HAP-1 (cell line): ENCODE measurements around the gene TDRD5.
"Not testable (repeated sequence)": the region's sequence is repeated elsewhere in the genome, so short reads cannot be mapped to it uniquely, and the experiment has no call there.

Experiments
- DNase-seq, 2 experiments: peaks; one replicate each; pipeline ENCODE4 v3.0.0-alpha.2; 2016 to 2020; ENCODE audit warnings: low spot score in 2 of 2
- H3K27me3 ChIP-seq: fragments of 250-450 bp; sonication (Bioruptor Pico); 2 replicates; pipeline ENCODE4 v1.5.1; 2020; ENCODE audit warnings: low read depth, mild to moderate bottlenecking, moderate library complexity
- H3K36me3 ChIP-seq: fragments of 250-450 bp; sonication (Bioruptor Pico); replicated peaks from 2 replicates; pipeline ENCODE4 v1.5.1; 2020; ENCODE audit warnings: mild to moderate bottlenecking
- H3K4me1 ChIP-seq: fragments of 250-450 bp; sonication (Bioruptor Pico); 2 replicates; pipeline ENCODE4 v1.5.1; 2020; ENCODE audit warnings: mild to moderate bottlenecking
- H3K4me3 ChIP-seq: fragments of 250-450 bp; sonication (Bioruptor Pico); 2 replicates; pipeline ENCODE4 v1.5.1; 2020; ENCODE audit warnings: mild to moderate bottlenecking, moderate library complexity
- H3K9me3 ChIP-seq: fragments of 250-450 bp; sonication (Bioruptor Pico); 2 replicates; pipeline ENCODE4 v1.5.1; 2020; ENCODE audit warnings: mild to moderate bottlenecking, moderate library complexity
- in situ Hi-C: fragments of 300-500 bp; cut with MboI; formaldehyde crosslinking; loops from 3 replicates; pipeline ENCODE4 v1.14.3; 2020; ENCODE audit warnings: low sequenced_read_pairs, inconsistent platforms, mixed read lengths

The TDRD5 gene

DNA sequence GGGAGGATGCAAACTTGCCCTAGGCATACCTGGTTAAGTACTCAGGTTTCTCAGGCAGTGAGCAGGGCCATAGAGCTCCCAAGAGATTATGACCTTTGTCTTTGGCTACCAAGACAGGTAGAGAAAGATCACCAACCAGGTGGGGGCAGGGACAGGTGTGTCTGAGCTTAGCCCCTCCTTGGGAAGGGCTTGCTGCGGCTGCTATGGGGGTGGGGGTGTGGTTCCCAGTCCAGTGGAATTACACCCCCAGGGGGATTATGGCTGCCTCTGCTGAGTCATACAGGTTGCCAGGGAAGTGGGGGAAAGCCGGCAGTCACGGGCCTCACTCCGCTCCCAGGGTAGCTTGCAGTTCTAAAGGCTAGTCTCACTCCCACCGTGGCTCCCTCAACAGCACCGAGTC, 86.2 kb downstream of the TDRD5 start:
- DNase-seq, result no peak
- in situ Hi-C loops, result no loop called here

DNA sequence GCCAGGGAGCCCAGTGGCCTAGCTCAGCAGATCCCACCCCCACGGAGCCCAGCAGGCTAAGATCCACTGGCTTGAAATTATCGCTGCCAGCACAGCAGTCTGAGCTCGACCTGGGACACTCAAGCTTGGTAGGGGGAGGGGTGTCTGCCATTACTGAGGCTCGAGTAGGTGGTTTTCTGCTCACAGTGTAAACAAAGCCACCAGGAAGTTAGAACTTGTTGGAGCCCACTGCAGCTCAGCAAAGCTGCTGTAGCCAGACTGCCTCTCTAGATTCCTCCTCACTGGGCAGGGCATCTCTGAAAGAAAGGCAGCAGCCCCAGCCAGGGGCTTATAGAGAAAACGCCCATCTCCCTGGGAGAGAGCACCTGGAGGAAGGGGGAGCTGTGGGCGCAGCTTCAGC, 102.9 kb downstream of the TDRD5 start:
- H3K4me3 ChIP-seq, H3K9me3 ChIP-seq, H3K27me3 ChIP-seq, H3K4me1 ChIP-seq, H3K36me3 ChIP-seq, in situ Hi-C loops, DNase-seq: not testable (repeated sequence)

More for the DNA sequence above, 86.2 kb downstream of the TDRD5 start:
- Histone ChIP-seq H3K4me3 (no peak overlapping the region), H3K9me3 (no peaks in the 10 kb centered on the region), H3K36me3 (no peaks in the 10 kb centered on the region), H3K4me1 (no peaks in the 10 kb centered on the region), H3K27me3 (no peaks in the 10 kb centered on the region)

DNA sequence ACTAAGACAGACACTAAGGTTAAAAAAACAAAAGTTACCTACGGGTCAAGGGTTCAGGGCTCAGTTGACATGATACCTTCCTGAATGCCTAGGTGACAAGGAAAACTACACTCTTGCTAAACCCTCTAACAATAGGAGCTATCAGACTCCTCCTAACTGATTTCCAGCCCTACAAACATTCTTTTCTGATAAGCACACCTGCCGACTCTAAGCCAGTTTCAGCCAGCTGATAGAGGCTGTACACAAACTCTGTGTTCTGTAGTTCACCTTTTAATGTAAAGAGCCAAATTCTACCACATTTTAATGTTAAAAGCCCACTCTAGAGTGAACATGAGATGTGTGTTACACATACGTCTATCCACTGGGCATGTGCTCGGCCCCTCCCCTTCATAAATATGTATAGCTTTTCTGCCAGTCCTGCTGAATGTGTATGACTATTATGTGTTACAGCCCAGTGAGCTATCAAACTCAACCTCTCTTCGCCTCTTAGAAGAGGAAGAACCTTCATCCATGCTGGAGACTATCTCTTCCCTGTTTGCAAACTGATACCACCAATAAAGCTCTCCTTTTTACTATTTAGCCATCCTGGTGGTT, 111.4 kb downstream of the TDRD5 start:
- in situ Hi-C loops, result loop anchor here (10.0 kb wide), 1 partner anchor 482 kb away; no protein-coding TSS in a partner anchor
- no peak for DNase-seq

DNA sequence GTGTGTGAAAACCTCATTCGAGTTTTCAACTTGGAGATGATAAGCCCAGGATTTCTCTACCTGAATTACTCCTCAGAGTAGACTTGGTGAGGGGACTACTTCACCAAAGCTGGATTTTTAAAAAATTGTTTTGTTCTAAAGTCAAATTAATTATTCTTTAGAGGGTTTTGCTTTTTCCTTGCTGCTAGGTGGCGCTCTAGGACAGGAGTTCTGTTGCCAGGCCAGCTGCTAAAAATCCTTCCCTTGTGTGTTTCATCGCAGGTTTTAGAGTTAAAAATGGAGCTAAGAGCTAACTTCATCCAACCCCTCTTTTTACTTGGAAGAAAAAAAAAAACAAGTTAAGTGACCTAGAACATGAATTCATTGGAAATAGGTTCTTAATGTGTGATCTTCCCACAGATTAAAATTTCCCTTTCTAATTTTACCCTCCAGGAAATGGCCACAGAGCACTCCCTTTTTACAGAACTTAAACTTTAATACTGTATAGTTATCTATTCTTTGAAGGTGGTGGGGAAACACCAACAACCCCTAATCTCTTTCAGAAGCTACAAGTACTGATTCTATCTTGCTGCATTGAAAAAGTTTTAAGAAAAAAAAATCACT, 114.8 kb downstream of the TDRD5 start:
- Histone ChIP-seq H3K4me3 (no peak overlapping the region), H3K4me1 (no peaks in the 10 kb centered on the region), H3K36me3 (no peaks in the 10 kb centered on the region), H3K9me3 (no peaks in the 10 kb centered on the region), H3K27me3 (no peaks in the 10 kb centered on the region; the same call in 1 of the 2 replicates)
- in situ Hi-C loops, result loop anchor here (10.0 kb wide), 1 partner anchor 478 kb away; no protein-coding TSS in a partner anchor
- peak; percentile 40 to 76 for DNase-seq

More for the DNA sequence above, 111.4 kb downstream of the TDRD5 start:
- Histone ChIP-seq H3K9me3 (no peaks in the 10 kb centered on the region), H3K4me3 (no peak overlapping the region), H3K4me1 (no peaks in the 10 kb centered on the region), H3K36me3 (no peaks in the 10 kb centered on the region), H3K27me3 (no peaks in the 10 kb centered on the region; the same call in 1 of the 2 replicates)

DNA sequence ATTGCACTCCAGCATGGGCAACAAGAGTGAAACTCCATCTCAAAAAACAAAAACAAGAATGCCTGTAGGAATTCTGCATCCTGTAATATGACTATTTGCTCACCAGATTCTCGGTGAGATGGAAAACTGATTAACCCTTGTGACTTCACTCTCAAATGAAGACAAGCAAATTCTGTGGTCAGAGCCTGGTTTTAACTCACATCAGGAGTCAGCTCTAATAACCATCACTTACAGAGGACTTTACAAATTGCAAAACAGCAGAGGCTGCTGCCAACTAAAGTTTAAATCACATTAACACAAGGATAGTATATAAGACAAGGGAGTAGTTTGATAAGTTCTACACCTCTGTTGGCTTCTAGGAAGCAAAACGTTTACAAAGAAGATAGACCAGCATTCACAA, 115.8 kb downstream of the TDRD5 start:
- no peak for DNase-seq
- H3K4me3 ChIP-seq, result no peak overlapping the region
- no peaks in the 10 kb centered on the region for H3K4me1 ChIP-seq
- H3K36me3 ChIP-seq, result no peaks in the 10 kb centered on the region
- H3K27me3 ChIP-seq, result no peaks in the 10 kb centered on the region; the same call in 1 of the 2 replicates
- no peaks in the 10 kb centered on the region for H3K9me3 ChIP-seq
- in situ Hi-C loops, result loop anchor here (10.0 kb wide), 1 partner anchor 477 kb away; no protein-coding TSS in a partner anchor

DNA sequence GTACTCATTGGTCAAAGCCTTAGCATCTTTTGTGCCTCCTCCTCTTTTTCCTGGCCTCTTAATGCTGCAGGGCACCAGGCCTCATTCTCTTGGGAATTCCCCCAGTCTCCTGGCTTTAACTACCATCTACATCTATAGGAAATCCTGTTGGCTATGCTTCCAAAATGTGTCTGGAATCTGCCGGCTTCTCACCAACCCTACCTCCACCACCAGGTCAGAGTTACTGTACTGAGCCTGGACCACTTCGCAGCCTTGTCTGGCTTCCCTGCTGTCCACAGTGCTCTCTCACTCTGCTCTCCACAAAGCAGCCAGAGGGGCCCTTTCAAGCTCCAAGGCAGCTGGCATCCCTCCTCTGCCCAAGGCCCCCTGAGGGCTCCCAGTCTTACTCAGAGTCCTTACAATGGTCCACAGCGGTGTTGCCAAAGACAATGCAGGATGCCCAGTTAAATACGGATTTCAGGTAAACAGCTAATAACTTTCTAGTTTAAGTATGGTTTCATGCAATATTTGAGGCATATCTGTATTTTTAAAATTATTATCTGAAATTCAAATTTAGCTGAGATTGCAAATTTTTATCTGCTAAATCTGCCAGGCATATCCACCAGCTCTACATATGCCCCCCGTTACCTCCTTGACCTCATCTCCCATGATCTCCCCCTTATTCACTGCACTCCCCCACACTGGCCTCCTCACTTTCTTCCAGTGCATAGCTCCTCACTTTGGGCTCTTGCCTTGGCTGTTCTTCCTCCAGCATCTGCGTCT, 117.0 kb downstream of the TDRD5 start:
- DNase-seq, result no peak
- no peaks in the 10 kb centered on the region; the same call in 1 of the 2 replicates for H3K27me3 ChIP-seq
- no peaks in the 10 kb centered on the region for H3K4me1 ChIP-seq
- no peaks in the 10 kb centered on the region for H3K36me3 ChIP-seq
- no peaks in the 10 kb centered on the region for H3K9me3 ChIP-seq
- H3K4me3 ChIP-seq, result no peak overlapping the region
- in situ Hi-C loops, result loop anchor here (10.0 kb wide), 1 partner anchor 476 kb away; no protein-coding TSS in a partner anchor

DNA sequence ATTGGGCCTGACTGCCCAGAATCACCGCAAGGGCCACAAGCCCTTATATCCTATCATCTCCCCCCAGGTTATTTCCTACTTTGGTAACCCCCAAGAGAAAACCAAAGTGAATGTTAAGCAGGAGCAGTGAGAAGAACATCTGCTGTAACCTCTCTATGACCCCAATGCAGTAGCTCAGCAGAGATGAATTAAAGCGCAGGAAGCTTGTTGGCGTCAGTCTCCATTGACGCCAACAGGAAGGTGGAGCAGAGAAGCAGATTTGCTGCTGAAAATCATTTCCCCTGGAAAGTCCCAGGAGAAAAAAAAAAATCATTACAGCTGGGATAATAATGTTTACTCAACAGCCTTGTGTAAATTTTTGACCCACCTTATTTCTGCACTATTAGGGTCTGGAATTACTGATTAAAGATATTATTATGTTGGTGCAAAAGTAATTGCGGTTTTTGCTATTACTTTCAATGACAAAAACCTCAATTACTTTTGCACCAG, 118.3 kb downstream of the TDRD5 start:
- in situ Hi-C loops, result loop anchor here (5.0 to 10.0 kb wide), 2 partner anchors 107 to 475 kb away; no protein-coding TSS in a partner anchor

DNA sequence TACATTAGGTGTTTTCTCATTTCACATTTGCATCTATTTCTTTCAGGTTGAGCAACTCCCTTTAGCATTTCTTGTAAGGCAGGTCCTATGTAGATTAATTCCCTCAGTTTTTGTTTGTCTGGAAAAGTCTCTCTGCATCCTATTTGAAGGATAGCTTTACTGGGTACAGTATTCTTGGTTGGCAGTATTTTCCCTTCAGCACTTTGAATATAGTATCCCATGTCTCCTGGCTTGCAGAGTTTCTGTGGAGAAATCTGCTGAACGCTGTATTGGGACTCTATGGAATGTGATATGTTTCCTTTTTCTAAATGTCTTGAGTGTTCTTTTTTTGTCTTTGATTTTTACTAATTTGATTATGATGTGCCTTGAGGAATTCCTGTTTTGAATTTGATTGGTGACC, 122.5 kb downstream of the TDRD5 start:
- in situ Hi-C loops, result loop anchor here (5.0 kb wide), 1 partner anchor 103 kb away; no protein-coding TSS in a partner anchor
- H3K4me1 ChIP-seq, result no peaks in the 10 kb centered on the region
- no peaks in the 10 kb centered on the region for H3K36me3 ChIP-seq
- no peak overlapping the region for H3K4me3 ChIP-seq
- no peak for DNase-seq
- peaks cover 3% of the 10 kb centered on the region; the same call in 1 of the 2 replicates for H3K9me3 ChIP-seq
- H3K27me3 ChIP-seq, result no peaks in the 10 kb centered on the region

More for the DNA sequence above, 118.3 kb downstream of the TDRD5 start:
- no peak for DNase-seq
- H3K4me3 ChIP-seq, result no peak overlapping the region
- H3K9me3 ChIP-seq, result peaks cover 3% of the 10 kb centered on the region; the same call in 1 of the 2 replicates
- H3K27me3 ChIP-seq, result no peaks in the 10 kb centered on the region
- no peaks in the 10 kb centered on the region for H3K4me1 ChIP-seq
- no peaks in the 10 kb centered on the region for H3K36me3 ChIP-seq

DNA sequence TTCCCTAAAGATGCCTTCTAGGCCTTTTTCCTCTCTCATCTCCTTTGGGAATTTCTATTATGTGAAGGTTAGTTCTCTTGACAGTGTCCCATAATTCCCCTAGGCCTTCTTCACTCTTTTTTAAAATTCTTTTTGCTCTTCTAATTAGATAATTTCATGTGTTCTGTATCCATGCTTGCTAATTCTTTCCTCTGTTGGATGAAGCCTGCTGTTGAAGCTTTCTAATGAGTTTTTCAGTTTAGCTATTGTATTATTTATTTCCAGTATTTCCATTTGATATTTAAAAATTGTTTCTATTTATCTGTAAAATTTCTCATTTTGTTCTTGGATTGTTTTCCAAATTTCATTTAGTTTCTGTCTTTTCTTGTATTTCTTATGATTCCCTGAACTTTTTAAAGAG, 123.0 kb downstream of the TDRD5 start:
- no peak for DNase-seq
- Histone ChIP-seq H3K9me3 (peaks cover 3% of the 10 kb centered on the region; the same call in 1 of the 2 replicates), H3K27me3 (no peaks in the 10 kb centered on the region), H3K36me3 (no peaks in the 10 kb centered on the region), H3K4me3 (no peak overlapping the region), H3K4me1 (no peaks in the 10 kb centered on the region)
- in situ Hi-C loops, result loop anchor here (5.0 kb wide), 1 partner anchor 103 kb away; no protein-coding TSS in a partner anchor

DNA sequence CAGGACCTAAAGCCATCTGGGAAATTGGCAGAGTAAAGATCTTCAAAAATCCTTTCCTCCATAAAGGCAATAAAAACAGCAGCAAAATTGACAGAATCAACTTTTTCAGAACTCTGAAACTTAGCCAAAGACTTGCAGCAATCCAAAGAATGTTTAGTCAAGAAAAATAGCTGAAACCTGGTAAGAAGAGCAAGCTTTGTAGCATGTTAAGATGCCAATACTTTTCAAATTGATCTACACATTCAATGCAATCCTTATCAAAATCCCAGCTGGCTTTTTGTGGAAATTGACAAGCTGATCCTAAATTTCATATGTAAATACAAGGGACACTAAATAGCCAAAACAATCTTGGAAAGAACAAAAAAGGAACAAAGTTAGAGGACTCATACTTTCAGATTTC, 127.6 kb downstream of the TDRD5 start:
- DNase-seq, result no peak
- in situ Hi-C loops, result no loop called here
- Histone ChIP-seq H3K27me3 (no peaks in the 10 kb centered on the region), H3K9me3 (peaks cover 3% of the 10 kb centered on the region; the same call in 1 of the 2 replicates), H3K4me3 (no peak overlapping the region), H3K36me3 (no peaks in the 10 kb centered on the region), H3K4me1 (no peaks in the 10 kb centered on the region)

DNA sequence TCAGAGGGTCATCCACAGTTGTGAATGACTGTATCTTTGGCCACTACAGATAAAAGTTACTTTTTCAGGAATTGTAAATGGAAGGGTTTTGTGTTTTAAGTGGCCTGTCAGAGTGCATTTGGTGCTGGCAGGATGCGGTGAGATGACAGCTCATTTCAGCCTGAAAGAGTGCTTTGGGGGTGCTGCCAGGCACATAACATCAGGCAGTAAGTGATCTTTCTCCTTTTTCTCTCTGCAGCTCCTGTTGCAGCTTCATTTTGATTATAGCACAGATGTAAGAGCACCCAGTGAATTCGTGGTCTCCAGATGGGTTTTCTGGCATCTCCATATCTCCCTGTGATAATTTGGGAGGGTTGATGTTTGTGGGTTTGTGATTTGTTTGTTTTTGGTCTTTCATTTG, 136.6 kb downstream of the TDRD5 start:
- Histone ChIP-seq H3K36me3 (no peaks in the 10 kb centered on the region), H3K9me3 (no peaks in the 10 kb centered on the region), H3K4me3 (no peak overlapping the region), H3K4me1 (peaks cover 8% of the 10 kb centered on the region; the same call in 1 of the 2 replicates), H3K27me3 (no peaks in the 10 kb centered on the region)
- in situ Hi-C loops, result no loop called here
- DNase-seq, result no peak

DNA sequence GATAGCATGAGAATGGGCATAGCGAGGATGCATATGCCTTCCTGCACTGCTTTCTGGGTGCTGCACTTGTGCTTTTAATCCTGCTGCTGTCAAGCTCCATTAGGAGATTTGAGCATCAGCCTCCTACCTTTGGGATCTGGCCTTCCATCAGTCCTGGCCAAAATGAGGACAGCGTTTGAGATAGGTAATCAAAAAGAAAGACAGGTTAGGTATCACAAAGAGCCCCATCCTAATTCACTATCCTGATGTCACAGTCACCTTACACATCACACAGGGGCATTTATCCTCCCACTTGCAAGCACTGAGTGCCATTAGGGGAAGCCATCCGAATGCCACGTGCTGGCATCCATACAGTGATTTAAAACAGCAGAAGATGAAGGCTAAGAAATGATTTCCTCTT, 138.2 kb downstream of the TDRD5 start:
- H3K36me3 ChIP-seq, result no peaks in the 10 kb centered on the region
- no peak for DNase-seq
- no peak overlapping the region for H3K4me3 ChIP-seq
- H3K27me3 ChIP-seq, result no peaks in the 10 kb centered on the region
- in situ Hi-C loops, result no loop called here
- peaks cover 8% of the 10 kb centered on the region; the same call in 1 of the 2 replicates for H3K4me1 ChIP-seq
- no peaks in the 10 kb centered on the region for H3K9me3 ChIP-seq

DNA sequence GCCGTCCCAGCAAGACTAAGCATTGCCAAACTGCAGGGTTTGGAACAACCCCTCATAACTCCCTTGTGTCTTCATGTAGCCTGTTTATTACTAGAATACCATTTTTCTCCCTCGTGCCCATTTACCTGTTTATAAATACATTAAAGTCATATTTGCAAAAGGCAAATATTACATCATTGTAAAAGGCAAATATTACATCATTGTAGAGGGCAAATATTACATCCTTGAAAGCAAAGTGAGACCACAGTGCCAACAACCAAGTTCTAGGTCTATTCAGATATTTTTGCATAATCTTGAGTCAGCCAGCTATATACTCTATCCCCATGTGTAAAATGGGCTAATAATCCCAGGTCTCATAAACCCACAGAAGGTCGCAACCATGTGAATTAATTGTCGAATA, 140.0 kb downstream of the TDRD5 start:
- in situ Hi-C loops, result no loop called here
- H3K36me3 ChIP-seq, result no peaks in the 10 kb centered on the region

More for the DNA sequence above, 140.0 kb downstream of the TDRD5 start:
- peaks cover 8% of the 10 kb centered on the region; the same call in 1 of the 2 replicates for H3K4me1 ChIP-seq
- no peaks in the 10 kb centered on the region for H3K9me3 ChIP-seq
- no peaks in the 10 kb centered on the region for H3K27me3 ChIP-seq
- no peak overlapping the region for H3K4me3 ChIP-seq
- no peak for DNase-seq
